OCI-LY3 (cell line): ENCODE data around the gene DPYD.
"Not testable (repeated sequence)": the region's sequence is repeated elsewhere in the genome, so short reads cannot be mapped to it uniquely, and the experiment has no call there.

Experiments used
- H2AFZ ChIP-seq: fragments of 200-600, 300-600 bp; shearing (Covaris generic); 2 replicates; pipeline ENCODE4 v1.6.0; 2014; ENCODE audit warnings: antibody characterized with exemption, low read depth, low read length
- H3K27ac ChIP-seq: fragments of 200-600, 300-600 bp; sonication (generic); 2 replicates; pipeline ENCODE4 v1.5.1; 2014; ENCODE audit warnings: mild to moderate bottlenecking, low read length, moderate library complexity, mixed read lengths
- H3K27me3 ChIP-seq: fragments of 200-600, 300-600 bp; sonication (generic); 2 replicates; pipeline ENCODE4 v1.6.1; 2014; ENCODE audit warnings: low read depth, low read length, mixed read lengths
- H3K36me3 ChIP-seq: fragments of 200-600, 300-600 bp; sonication (generic); replicated peaks from 2 replicates; pipeline ENCODE3; 2014; ENCODE audit warnings: low read depth, low read length, mixed read lengths
- H3K4me1 ChIP-seq: fragments of 300-600, 200-600 bp; sonication (generic); 2 replicates; pipeline ENCODE4 v1.6.1; 2014; ENCODE audit warnings: low read length, mixed read lengths
- H3K4me2 ChIP-seq: fragments of 200-600, 300-600 bp; sonication (generic); 2 replicates; pipeline ENCODE4 v1.6.1; 2014; ENCODE audit warnings: low read length, mixed read lengths
- H3K4me3 ChIP-seq: fragments of 300-600, 200-600 bp; sonication (generic); 2 replicates; pipeline ENCODE4 v1.5.1; 2014; ENCODE audit warnings: antibody characterized with exemption, mild to moderate bottlenecking, low read length, moderate library complexity
- H3K79me2 ChIP-seq: fragments of 300-600, 200-600 bp; shearing (Covaris generic); 2 replicates; pipeline ENCODE4 v1.6.1; 2014; ENCODE audit warnings: mild to moderate bottlenecking, low read length, mixed read lengths
- H3K9ac ChIP-seq: fragments of 300-600, 200-600 bp; shearing (Covaris generic); 2 replicates; pipeline ENCODE4 v1.6.0; 2014; ENCODE audit warnings: mild to moderate bottlenecking, low read length, moderate library complexity
- H3K9me3 ChIP-seq: fragments of 200-600, 300-600 bp; shearing (Covaris generic); 2 replicates; pipeline ENCODE4 v1.6.1; 2014; ENCODE audit warnings: low read length, mixed read lengths; ENCODE audit not compliant: insufficient read depth
- H4K20me1 ChIP-seq: fragments of 200-600, 300-600 bp; sonication (generic); 2 replicates; pipeline ENCODE4 v1.6.1; 2016; ENCODE audit warnings: low read length, mixed read lengths; ENCODE audit not compliant: insufficient read depth
- EZH2phosphoT487 ChIP-seq: fragments of 200-600 bp; shearing (Covaris generic); IDR thresholded peaks from 2 replicates; pipeline ENCODE4 v1.6.1; 2018; ENCODE audit warnings: antibody characterized with exemption, mixed run types, low read depth
- TF ChIP-seq, protein P1 (sequence below): fragments of 200-600, 300-600 bp; sonication (generic); IDR thresholded peaks from 2 replicates; pipeline ENCODE4 v1.5.1; 2014; ENCODE audit warnings: antibody characterized with exemption, low read length, low read depth

The DPYD gene

GRCh38 chr1:97245682-97246081, 675.2 kb downstream of the DPYD start:
- Histone ChIP-seq H3K9me3 (no peaks in the 10 kb centered on the region), H3K79me2 (no peaks in the 10 kb centered on the region), H3K27me3 (no peaks in the 10 kb centered on the region), H3K9ac (no peak overlapping the region), H3K4me3 (no peak overlapping the region), H2AFZ (no peak overlapping the region), H4K20me1 (no peaks in the 10 kb centered on the region), H3K4me2 (no peak overlapping the region), H3K36me3 (no peaks in the 10 kb centered on the region), H3K4me1 (no peaks in the 10 kb centered on the region), H3K27ac (no peak overlapping the region)
- no peak for TF ChIP-seq EZH2phosphoT487
- TF ChIP-seq, protein P1, sequence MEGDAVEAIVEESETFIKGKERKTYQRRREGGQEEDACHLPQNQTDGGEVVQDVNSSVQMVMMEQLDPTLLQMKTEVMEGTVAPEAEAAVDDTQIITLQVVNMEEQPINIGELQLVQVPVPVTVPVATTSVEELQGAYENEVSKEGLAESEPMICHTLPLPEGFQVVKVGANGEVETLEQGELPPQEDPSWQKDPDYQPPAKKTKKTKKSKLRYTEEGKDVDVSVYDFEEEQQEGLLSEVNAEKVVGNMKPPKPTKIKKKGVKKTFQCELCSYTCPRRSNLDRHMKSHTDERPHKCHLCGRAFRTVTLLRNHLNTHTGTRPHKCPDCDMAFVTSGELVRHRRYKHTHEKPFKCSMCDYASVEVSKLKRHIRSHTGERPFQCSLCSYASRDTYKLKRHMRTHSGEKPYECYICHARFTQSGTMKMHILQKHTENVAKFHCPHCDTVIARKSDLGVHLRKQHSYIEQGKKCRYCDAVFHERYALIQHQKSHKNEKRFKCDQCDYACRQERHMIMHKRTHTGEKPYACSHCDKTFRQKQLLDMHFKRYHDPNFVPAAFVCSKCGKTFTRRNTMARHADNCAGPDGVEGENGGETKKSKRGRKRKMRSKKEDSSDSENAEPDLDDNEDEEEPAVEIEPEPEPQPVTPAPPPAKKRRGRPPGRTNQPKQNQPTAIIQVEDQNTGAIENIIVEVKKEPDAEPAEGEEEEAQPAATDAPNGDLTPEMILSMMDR, result no peak

DNA sequence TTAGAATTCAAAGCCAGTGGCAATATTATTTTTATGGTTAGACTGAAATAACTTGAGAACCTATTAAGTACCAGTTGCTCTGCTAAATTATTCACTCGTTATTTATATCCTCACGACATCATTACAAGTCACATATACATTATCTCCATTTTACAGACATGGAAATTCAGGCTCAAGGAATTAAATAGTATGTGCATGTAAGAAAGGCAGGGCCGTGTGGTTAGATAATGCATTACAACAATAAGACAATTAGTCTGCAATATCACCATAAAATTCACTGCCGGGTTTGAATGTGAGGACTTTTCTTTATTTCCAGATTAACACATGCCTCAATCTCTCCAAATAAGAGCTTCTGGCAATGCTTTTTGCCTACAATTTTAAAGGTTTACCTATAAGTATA, 675.8 kb downstream of the DPYD start:
- no peaks in the 10 kb centered on the region for H3K27me3 ChIP-seq
- no peak overlapping the region for H3K9ac ChIP-seq
- H4K20me1 ChIP-seq, result no peaks in the 10 kb centered on the region
- H3K79me2 ChIP-seq, result no peaks in the 10 kb centered on the region
- TF ChIP-seq EZH2phosphoT487, result no peak
- TF ChIP-seq, protein P1, result no peak
- no peaks in the 10 kb centered on the region for H3K4me1 ChIP-seq
- no peak overlapping the region for H2AFZ ChIP-seq
- H3K4me3 ChIP-seq, result no peak overlapping the region
- no peak overlapping the region for H3K27ac ChIP-seq
- no peak overlapping the region for H3K4me2 ChIP-seq
- H3K36me3 ChIP-seq, result no peaks in the 10 kb centered on the region
- no peaks in the 10 kb centered on the region for H3K9me3 ChIP-seq

GRCh38 chr1:97243973-97244560, 676.8 kb downstream of the DPYD start:
- Histone ChIP-seq H3K9me3 (no peaks in the 10 kb centered on the region), H3K27me3 (no peaks in the 10 kb centered on the region), H3K4me2 (no peak overlapping the region), H3K4me1 (no peaks in the 10 kb centered on the region), H3K27ac (no peak overlapping the region), H2AFZ (no peak overlapping the region), H3K9ac (no peak overlapping the region), H3K4me3 (no peak overlapping the region), H4K20me1 (no peaks in the 10 kb centered on the region), H3K79me2 (no peaks in the 10 kb centered on the region), H3K36me3 (no peaks in the 10 kb centered on the region)
- TF ChIP-seq, protein P1, result peak; percentile 47
- no peak for TF ChIP-seq EZH2phosphoT487

DNA sequence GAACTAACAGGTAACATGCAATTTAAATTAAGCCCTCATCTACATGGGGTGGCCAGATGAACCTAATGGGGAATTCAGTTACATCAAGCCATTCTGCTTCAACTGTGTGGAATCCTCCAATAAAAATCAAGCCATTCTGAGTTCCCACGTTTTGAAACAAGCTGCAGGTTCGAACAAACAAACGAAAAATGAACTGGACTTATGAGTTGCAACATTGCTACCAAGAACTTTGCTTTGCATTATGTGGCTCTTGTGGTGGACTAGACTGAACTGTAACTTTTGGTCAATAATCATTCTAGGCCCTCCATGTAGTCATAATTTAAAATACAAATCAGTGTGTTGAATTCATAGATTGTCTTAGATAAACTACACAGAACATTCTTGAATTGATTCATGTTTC, 682.0 kb downstream of the DPYD start:
- Histone ChIP-seq H3K9ac (no peak overlapping the region), H3K79me2 (no peaks in the 10 kb centered on the region), H3K9me3 (no peaks in the 10 kb centered on the region), H3K27me3 (no peaks in the 10 kb centered on the region), H4K20me1 (no peaks in the 10 kb centered on the region), H3K4me2 (no peak overlapping the region), H3K27ac (no peak overlapping the region), H3K4me3 (no peak overlapping the region), H3K36me3 (no peaks in the 10 kb centered on the region), H2AFZ (no peak overlapping the region), H3K4me1 (no peaks in the 10 kb centered on the region)
- TF ChIP-seq, protein P1, result no peak
- no peak for TF ChIP-seq EZH2phosphoT487

DNA sequence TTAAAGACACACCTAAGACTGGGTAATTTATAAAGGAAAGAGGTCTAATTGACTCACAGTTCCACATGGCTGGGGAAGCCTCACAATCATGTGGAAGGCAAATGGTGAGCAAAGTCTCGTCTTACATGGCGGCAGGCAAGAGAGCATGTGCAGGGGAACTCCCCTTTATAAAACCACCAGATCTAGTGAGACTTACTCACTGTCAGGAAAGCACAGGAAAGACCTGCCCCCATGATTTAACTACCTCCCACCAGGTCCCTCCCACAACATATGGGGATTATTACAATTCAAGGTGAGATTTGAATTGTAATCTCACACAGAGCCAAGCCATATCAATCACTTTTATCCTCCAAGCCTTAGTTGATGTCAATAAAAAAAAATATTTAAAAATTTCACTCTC, 689.5 kb downstream of the DPYD start:
- not testable (repeated sequence) for H3K4me1 ChIP-seq, H4K20me1 ChIP-seq, H2AFZ ChIP-seq, H3K9me3 ChIP-seq, H3K27me3 ChIP-seq, H3K27ac ChIP-seq, H3K79me2 ChIP-seq, H3K36me3 ChIP-seq, H3K9ac ChIP-seq, H3K4me3 ChIP-seq, H3K4me2 ChIP-seq
